ENCODE results near the gene JPH2.

Gene JPH2

GRCh38 chr20:44180814-44181213, 6.2 kb downstream of the JPH2 start:
- Histone ChIP-seq H3K36me3 (no peaks in the 10 kb centered on the region), H3K4me3 (peak overlapping the region; percentile 73 to 88), H3K27ac (peak overlapping the region; percentile 93 to 95), H3K9me3 (no peaks in the 10 kb centered on the region), H3K27me3 (no peaks in the 10 kb centered on the region), H3K4me1 (peaks cover 0 to 82% (median 42%) of the 10 kb centered on the region in 4 donors)
- intact Hi-C loops (cut with DNase I; ENCODE audit: low total_unique reads): loop anchor here (5.0 to 10.0 kb wide), 2 partner anchors 44 to 1164 kb away; partner anchors contain the start of gene SDC4
- TF ChIP-seq CTCF (IDR thresholded peaks at IDR 0.05): no peak
- DNase-seq: peak; percentile 68 to 92

GRCh38 chr20:44176833-44177534, 10.0 kb downstream of the JPH2 start:
- Histone ChIP-seq H3K27me3 (no peaks in the 10 kb centered on the region), H3K27ac (peak overlapping the region; percentile 93 to 95), H3K9me3 (no peaks in the 10 kb centered on the region), H3K4me1 (peaks cover 0 to 100% (median 54%) of the 10 kb centered on the region in 4 donors), H3K4me3 (peak overlapping the region; percentile 15 to 35), H3K36me3 (peaks cover 8 to 9% (median 9%) of the 10 kb centered on the region in 3 donors)
- TF ChIP-seq CTCF (IDR thresholded peaks at IDR 0.05): no peak
- intact Hi-C loops (cut with DNase I; ENCODE audit: low total_unique reads): no loop called here
- DNase-seq: peak in 1 of 2 donors; percentile 81

GRCh38 chr20:44174996-44175765, 11.8 kb downstream of the JPH2 start:
- Histone ChIP-seq H3K27ac (peak overlapping the region; percentile 93 to 95), H3K36me3 (peaks cover 8 to 9% (median 9%) of the 10 kb centered on the region in 3 donors), H3K9me3 (no peaks in the 10 kb centered on the region), H3K4me3 (peak overlapping the region in 1 of 2 donors; percentile 12), H3K27me3 (no peaks in the 10 kb centered on the region), H3K4me1 (peaks cover 0 to 100% (median 66%) of the 10 kb centered on the region in 4 donors)
- no peak for TF ChIP-seq CTCF (IDR thresholded peaks at IDR 0.05)
- DNase-seq: no peak
- intact Hi-C loops (cut with DNase I; ENCODE audit: low total_unique reads): no loop called here

GRCh38 chr20:44173846-44174245, 13.1 kb downstream of the JPH2 start:
- intact Hi-C loops (cut with DNase I; ENCODE audit: low total_unique reads): no loop called here
- no peak for DNase-seq
- H3K9me3 ChIP-seq: no peaks in the 10 kb centered on the region
- peaks cover 0 to 100% (median 58%) of the 10 kb centered on the region in 4 donors for H3K4me1 ChIP-seq
- peaks cover 8 to 9% (median 9%) of the 10 kb centered on the region in 3 donors for H3K36me3 ChIP-seq
- TF ChIP-seq CTCF (IDR thresholded peaks at IDR 0.05): no peak
- no peak overlapping the region for H3K4me3 ChIP-seq
- H3K27ac ChIP-seq: peak overlapping the region; percentile 70 to 95
- H3K27me3 ChIP-seq: no peaks in the 10 kb centered on the region

- no peak for TF ChIP-seq CTCF (IDR thresholded peaks at IDR 0.05)
- no peaks in the 10 kb centered on the region for H3K9me3 ChIP-seq
- peaks cover 0 to 100% (median 58%) of the 10 kb centered on the region in 4 donors for H3K4me1 ChIP-seq
- intact Hi-C loops (cut with DNase I; ENCODE audit: low total_unique reads): no loop called here
- no peak for DNase-seq
- peaks cover 8 to 9% (median 9%) of the 10 kb centered on the region in 3 donors for H3K36me3 ChIP-seq
- peak overlapping the region; percentile 70 to 95 for H3K27ac ChIP-seq
- no peak overlapping the region for H3K4me3 ChIP-seq
- no peaks in the 10 kb centered on the region for H3K27me3 ChIP-seq
Observed at GRCh38 chr20:44173116-44173515, 13.9 kb downstream of the JPH2 start.

Data from tibial artery (tissue), 4 donors.